Esophagus (tissue), 2 donors: ENCODE results near the gene CTXN3. TPM values are rescaled to one million over a fixed set of nuclear protein-coding genes. Genes with fewer than 3 reads are reported as not detected.

Source experiments
- H3K27ac ChIP-seq, 2 donors: one replicate each; pipeline ENCODE4 v1.5.1; 2013; ENCODE audit warnings: low read depth in 2 of 2, mild to moderate bottlenecking in 2 of 2, inconsistent platforms in 1 of 2, low read length in 1 of 2, moderate library complexity in 1 of 2
- H3K27me3 ChIP-seq, 2 donors: one replicate each; pipeline ENCODE4 v1.6.1; 2013; ENCODE audit warnings: low read length in 2 of 2, control low read depth in 1 of 2, mild to moderate bottlenecking in 1 of 2; ENCODE audit not compliant: insufficient read depth in 2 of 2, control insufficient read depth in 1 of 2
- H3K36me3 ChIP-seq, 2 donors: one replicate each; pipeline ENCODE4 v1.6.1; 2013; ENCODE audit warnings: low read length in 1 of 2; ENCODE audit not compliant: control insufficient read depth in 2 of 2, insufficient read depth in 2 of 2
- H3K4me1 ChIP-seq, 2 donors: one replicate each; pipeline ENCODE4 v1.6.1; 2013; ENCODE audit warnings: low read length in 1 of 2; ENCODE audit not compliant: control insufficient read depth in 2 of 2, insufficient read depth in 2 of 2
- H3K4me3 ChIP-seq, 2 donors: one replicate each; pipeline ENCODE4 v1.5.1; 2013; ENCODE audit warnings: low read length in 2 of 2, mild to moderate bottlenecking in 2 of 2, low read depth in 1 of 2, moderate library complexity in 1 of 2
- H3K9me3 ChIP-seq, 2 donors: one replicate each; pipeline ENCODE4 v1.6.1; 2013; ENCODE audit warnings: mild to moderate bottlenecking in 2 of 2, low read depth in 1 of 2, low read length in 1 of 2, moderate library complexity in 1 of 2; ENCODE audit not compliant: control insufficient read depth in 2 of 2, insufficient read depth in 1 of 2
- WGBS, 2 donors: extraction: QIAGEN DNeasy Blood & Tissue Kit; methylation state at CpG; one replicate each; pipeline ENCODE4 v1.1.7; 2013; 5-methylcytosine and 5-hydroxymethylcytosine counted together
- polyA plus RNA-seq, 2 donors: library from polyadenylated mRNA; stranded (reverse); fragments of 200-250 nt; gene quantifications; one replicate each; pipeline ENCODE4 v1.2.3, GENCODE V29; 2013
- donor health status: healthy with polysubstance abuse.
- donor health status: Bipolar disorder and iron deficiency.

CTXN3 gene
- polyA plus RNA-seq, 2 donors = 0.04 to 0.14 TPM

GRCh38 chr5:127609957-127610356 is 38.9 kb upstream of the CTXN3 start:
- no peaks in the 10 kb centered on the region for H3K9me3 ChIP-seq
- no peaks in the 10 kb centered on the region for H3K4me1 ChIP-seq
- no peak overlapping the region for H3K27ac ChIP-seq
- 84 to 90% methylated on average over 2 of the region's 2 CpGs for WGBS, 2 donors
- H3K36me3 ChIP-seq = no peaks in the 10 kb centered on the region
- no peaks in the 10 kb centered on the region for H3K27me3 ChIP-seq
- H3K4me3 ChIP-seq = no peak overlapping the region

DNA sequence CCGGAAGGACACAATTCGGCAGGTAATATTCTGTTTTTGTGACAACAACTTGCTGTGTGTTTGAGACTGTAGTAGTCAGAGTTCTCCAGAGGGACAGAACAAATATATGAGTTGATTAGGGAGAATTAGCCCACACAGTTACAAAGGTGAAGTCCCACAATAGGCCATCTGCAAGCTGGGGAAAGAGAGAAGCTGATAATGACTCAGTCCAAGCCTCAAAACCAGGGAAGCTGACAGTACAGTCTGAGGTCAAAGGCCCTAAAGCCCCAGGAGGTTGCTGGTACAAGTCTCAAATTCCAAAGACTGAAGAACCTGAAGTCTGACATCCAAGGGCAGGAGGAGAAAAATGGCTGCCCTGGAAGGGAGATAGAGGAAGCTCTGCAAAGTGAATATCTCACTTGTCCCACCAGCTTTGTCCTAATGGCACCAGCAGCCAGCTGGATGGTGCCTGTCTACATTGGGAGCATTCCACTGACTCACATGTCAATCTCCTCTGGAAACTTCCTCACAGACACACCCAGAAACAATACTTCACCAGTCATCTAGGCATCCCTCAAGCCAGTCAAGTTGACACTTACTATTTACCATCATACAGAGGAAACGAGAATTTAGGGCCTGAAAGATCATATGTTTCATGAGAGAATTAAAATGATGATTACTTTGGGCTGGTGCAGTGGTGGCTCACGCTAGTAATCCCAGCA is 36.3 kb upstream of the CTXN3 start:
- whole genome bisulfite sequencing, 2 donors = 93 to 94% methylated on average over 4 of the region's 4 CpGs
- no peaks in the 10 kb centered on the region for H3K36me3 ChIP-seq
- no peaks in the 10 kb centered on the region for H3K4me1 ChIP-seq
- H3K9me3 ChIP-seq = no peaks in the 10 kb centered on the region
- H3K4me3 ChIP-seq = no peak overlapping the region
- H3K27me3 ChIP-seq = no peaks in the 10 kb centered on the region
- no peak overlapping the region for H3K27ac ChIP-seq

DNA sequence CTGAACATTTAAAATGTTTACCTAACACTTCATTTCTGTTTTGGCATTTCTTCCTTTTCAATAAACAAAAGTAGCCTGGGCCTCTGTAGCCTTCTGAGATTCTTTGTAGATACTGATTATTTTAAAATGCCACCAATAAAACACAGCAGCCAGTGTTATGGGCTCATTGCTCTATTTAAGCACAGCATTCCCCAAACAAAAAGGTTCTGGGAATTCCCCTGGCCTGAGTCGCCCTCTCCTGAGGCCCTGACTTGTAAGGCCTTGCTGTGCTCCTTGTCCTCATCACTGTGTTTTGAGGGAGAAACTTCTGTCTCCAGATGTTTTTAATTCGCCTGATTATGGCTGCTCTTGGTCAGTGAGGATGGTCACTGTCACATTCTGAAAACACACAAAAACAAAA is 33.0 kb upstream of the CTXN3 start:
- no peaks in the 10 kb centered on the region for H3K4me1 ChIP-seq
- H3K27ac ChIP-seq = no peak overlapping the region
- no peaks in the 10 kb centered on the region for H3K36me3 ChIP-seq
- peaks cover 0 to 2% of the 10 kb centered on the region in 2 donors for H3K9me3 ChIP-seq
- H3K4me3 ChIP-seq = no peak overlapping the region
- no peaks in the 10 kb centered on the region for H3K27me3 ChIP-seq
- WGBS, 2 donors = 35 to 62% methylated on average over 2 of the region's 2 CpGs

GRCh38 chr5:127619908-127620479 is 28.9 kb upstream of the CTXN3 start:
- H3K9me3 ChIP-seq = peaks cover 0 to 2% of the 10 kb centered on the region in 2 donors
- 86 to 89% methylated on average over 5 of the region's 5 CpGs for WGBS, 2 donors
- no peak overlapping the region for H3K27ac ChIP-seq
- H3K4me3 ChIP-seq = no peak overlapping the region
- H3K4me1 ChIP-seq = no peaks in the 10 kb centered on the region
- H3K36me3 ChIP-seq = no peaks in the 10 kb centered on the region
- no peaks in the 10 kb centered on the region for H3K27me3 ChIP-seq

GRCh38 chr5:127621601-127622325 is 27.1 kb upstream of the CTXN3 start:
- H3K4me3 ChIP-seq = no peak overlapping the region
- H3K9me3 ChIP-seq = peaks cover 0 to 2% of the 10 kb centered on the region in 2 donors
- 76 to 82% methylated on average over 4 of the region's 4 CpGs for WGBS, 2 donors

DNA sequence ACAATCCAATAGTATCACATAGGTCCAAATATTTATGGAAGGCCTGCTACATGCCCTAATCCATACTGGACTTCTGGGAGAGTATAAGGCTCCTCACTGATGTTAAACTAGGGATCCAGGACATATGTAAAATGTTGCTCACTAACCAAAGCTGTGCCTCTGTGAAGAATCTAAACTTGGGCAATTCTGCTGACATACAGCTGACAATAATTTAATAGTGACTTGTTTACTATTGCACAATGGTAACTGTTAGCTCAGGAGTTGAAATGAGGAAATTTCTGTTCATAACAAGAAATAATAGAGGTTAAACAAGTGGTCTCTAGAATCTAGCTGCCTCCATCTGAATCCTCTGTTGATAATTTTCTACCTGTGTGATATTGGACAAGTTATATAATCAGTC is 14.9 kb upstream of the CTXN3 start:
- Histone ChIP-seq H3K4me1 (no peaks in the 10 kb centered on the region), H3K27ac (no peak overlapping the region), H3K27me3 (no peaks in the 10 kb centered on the region), H3K9me3 (no peaks in the 10 kb centered on the region), H3K36me3 (no peaks in the 10 kb centered on the region), H3K4me3 (no peak overlapping the region)

More at GRCh38 chr5:127621601-127622325, 27.1 kb upstream of the CTXN3 start:
- H3K27ac ChIP-seq = no peak overlapping the region
- no peaks in the 10 kb centered on the region for H3K27me3 ChIP-seq
- H3K4me1 ChIP-seq = no peaks in the 10 kb centered on the region
- H3K36me3 ChIP-seq = no peaks in the 10 kb centered on the region

DNA sequence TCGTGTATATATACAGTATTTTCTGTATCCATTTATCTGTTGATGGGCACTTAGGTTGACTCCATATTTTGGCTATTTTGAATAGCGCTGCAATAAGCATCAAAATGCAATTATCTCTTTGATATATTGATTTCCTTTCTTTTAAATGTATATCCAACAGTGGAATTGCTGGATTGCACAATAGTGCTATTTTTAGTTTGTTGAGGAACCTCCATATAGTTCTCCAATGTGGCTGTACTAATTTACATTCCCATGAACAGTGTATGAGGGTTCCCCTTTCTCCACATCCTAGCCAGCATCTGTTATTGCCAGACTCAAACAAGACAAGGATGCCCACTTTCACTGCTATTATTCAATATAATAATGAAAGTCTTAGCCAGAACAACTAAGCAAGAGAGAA is 9.1 kb upstream of the CTXN3 start:
- WGBS, 2 donors = 62 to 70% methylated on average over 2 of the region's 2 CpGs
- no peak overlapping the region for H3K4me3 ChIP-seq

DNA sequence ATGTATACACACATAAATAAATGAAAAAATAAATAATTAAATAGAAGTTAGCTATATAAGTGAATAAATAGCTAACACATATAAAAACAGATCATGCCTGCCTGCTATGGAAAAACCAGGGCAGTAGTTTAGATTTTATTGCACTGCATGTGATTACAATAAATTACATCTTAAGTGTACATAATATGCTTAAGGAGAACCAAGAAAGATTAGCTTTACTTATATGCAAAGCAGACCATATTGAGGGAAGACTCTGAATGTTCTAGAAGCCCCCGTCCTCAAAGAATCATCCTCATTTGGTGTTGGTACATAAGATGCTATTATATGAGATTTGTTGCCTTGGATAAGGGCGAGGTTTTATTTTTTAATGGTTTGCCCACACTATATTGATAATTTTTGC is 5.9 kb upstream of the CTXN3 start:
- Histone ChIP-seq H3K9me3 (no peaks in the 10 kb centered on the region), H3K27me3 (no peaks in the 10 kb centered on the region), H3K36me3 (no peaks in the 10 kb centered on the region), H3K4me1 (peaks cover 0 to 2% of the 10 kb centered on the region in 2 donors), H3K4me3 (no peak overlapping the region), H3K27ac (no peak overlapping the region)
- 83 to 98% methylated on average over 2 of the region's 2 CpGs for WGBS, 2 donors

More for the DNA sequence above, 9.1 kb upstream of the CTXN3 start:
- H3K27ac ChIP-seq = no peak overlapping the region
- no peaks in the 10 kb centered on the region for H3K27me3 ChIP-seq
- no peaks in the 10 kb centered on the region for H3K36me3 ChIP-seq
- H3K9me3 ChIP-seq = no peaks in the 10 kb centered on the region
- peaks cover 0 to 2% of the 10 kb centered on the region in 2 donors for H3K4me1 ChIP-seq

GRCh38 chr5:127643607-127644006 is 5.3 kb upstream of the CTXN3 start:
- 55 to 74% methylated on average over 1 of the region's 1 CpG for WGBS, 2 donors
- Histone ChIP-seq H3K9me3 (no peaks in the 10 kb centered on the region), H3K27ac (no peak overlapping the region), H3K27me3 (no peaks in the 10 kb centered on the region), H3K36me3 (no peaks in the 10 kb centered on the region), H3K4me3 (no peak overlapping the region), H3K4me1 (peaks cover 0 to 2% of the 10 kb centered on the region in 2 donors)
